ENCODE results near the gene CYSTM1. TPM values are rescaled to one million over a fixed set of nuclear protein-coding genes. Genes with fewer than 3 reads are reported as not detected.

CYSTM1 gene
- total and polyA plus RNA-seq, 7 donors = 23.8 to 597 (median 51.7) TPM

GRCh38 chr5:140292212-140293036, 117.4 kb downstream of the CYSTM1 start:
- 44 to 89% methylated on average over 1 of the region's 1 CpG for WGBS, 2 donors
- peaks cover 0 to 71% (median 50%) of the 10 kb centered on the region in 4 donors for H3K4me1 ChIP-seq

More at GRCh38 chr5:140292212-140293036, 117.4 kb downstream of the CYSTM1 start:
- Histone ChIP-seq H3K27me3 (no peaks in the 10 kb centered on the region), H3K9me3 (no peaks in the 10 kb centered on the region), H3K4me3 (no peak overlapping the region), H3K36me3 (no peaks in the 10 kb centered on the region), H3K27ac (peak overlapping the region; percentile 7 to 79 (median 53))
- DNase-seq = no peak
- intact Hi-C loops (cut with DNase I) = no loop called here
- TF ChIP-seq POLR2A (IDR thresholded peaks at IDR 0.05) (no peak), EP300 (IDR thresholded peaks at IDR 0.05) (no peak)

Other genes with a start within 250 kb of the CYSTM1 start
- gene NRG2, start 131.9 kb upstream of the CYSTM1 start, total RNA-seq = 10 to 100 TPM in 1 of 4 donors, 1 to 10 TPM in 3; 3.4 to 11.9 (median 5.6) TPM
- under 1 TPM in 1 of 3 donors, not detected in 2; 0.80 TPM for gene NRG2, start 131.9 kb upstream of the CYSTM1 start, polyA plus RNA-seq
- 10 to 100 TPM; 36.4 to 59.8 (median 40.3) TPM for gene PURA, start 61.1 kb upstream of the CYSTM1 start, total RNA-seq
- gene PURA, start 61.1 kb upstream of the CYSTM1 start, polyA plus RNA-seq = 1 to 10 TPM; 3.6 to 4.8 (median 4.2) TPM
- 10 to 100 TPM; 24.7 to 35.2 (median 30.0) TPM for gene IGIP, start 49.3 kb upstream of the CYSTM1 start, total RNA-seq
- gene IGIP, start 49.3 kb upstream of the CYSTM1 start, polyA plus RNA-seq = 1 to 10 TPM; 3.5 to 6.0 (median 3.9) TPM
- 100 to 1,000 TPM in 3 of 4 donors, 10 to 100 TPM in 1; 88.2 to 159 (median 123) TPM for gene PFDN1, start 127.9 kb downstream of the CYSTM1 start, total RNA-seq
- 10 to 100 TPM; 61.8 to 85.9 (median 78.4) TPM for gene PFDN1, start 127.9 kb downstream of the CYSTM1 start, polyA plus RNA-seq
- gene HBEGF, start 171.4 kb downstream of the CYSTM1 start, total RNA-seq = 10 to 100 TPM in 2 of 4 donors, 1 to 10 TPM in 2; 4.7 to 17.6 (median 10.4) TPM
- gene HBEGF, start 171.4 kb downstream of the CYSTM1 start, polyA plus RNA-seq = 10 to 100 TPM in 2 of 3 donors, 1 to 10 TPM in 1; 5.4 to 15.0 (median 11.6) TPM
- not detected for gene SLC4A9, start 185.0 kb downstream of the CYSTM1 start, total RNA-seq
- under 1 TPM in 1 of 3 donors, not detected in 2; 0.25 TPM for gene SLC4A9, start 185.0 kb downstream of the CYSTM1 start, polyA plus RNA-seq
- gene ANKHD1, start 226.6 kb downstream of the CYSTM1 start, total RNA-seq = 100 to 1,000 TPM in 3 of 4 donors, 10 to 100 TPM in 1; 93.5 to 109 (median 106) TPM
- gene ANKHD1, start 226.6 kb downstream of the CYSTM1 start, polyA plus RNA-seq = 10 to 100 TPM; 25.8 to 65.3 (median 26.6) TPM

Measured in sigmoid colon (tissue), 7 donors.